ENCODE data around the gene GRIK1. TPM values are rescaled to one million over a fixed set of nuclear protein-coding genes. Genes with fewer than 3 reads are reported as not detected.

Gene GRIK1
- total RNA-seq, 2 donors from 2014 or later, result 0.21 TPM; not detected in 1

GRCh38 chr21:29675451-29675850 lies 264.3 kb downstream of the GRIK1 start:
- no peak for TF ChIP-seq CTCF (IDR thresholded peaks at IDR 0.05)
- H3K4me1 ChIP-seq (ENCODE audit: control insufficient read depth in 1 of 2, low read depth in 2 of 2), result no peaks in the 10 kb centered on the region
- H3K27me3 ChIP-seq (replicated peaks; ENCODE audit: insufficient read depth), result no peaks in the 10 kb centered on the region
- H3K27ac ChIP-seq, result no peak overlapping the region
- DNase-seq (ENCODE audit: low spot score) (no peak), ATAC-seq (ENCODE audit: insufficient number of reproducible peaks, low FRiP score, low read depth) (no peak)
- no peak overlapping the region for H3K4me3 ChIP-seq
- no peaks in the 10 kb centered on the region for H3K36me3 ChIP-seq
- H3K9me3 ChIP-seq, result no peaks in the 10 kb centered on the region

- DNase-seq (ENCODE audit: low spot score) (no peak), ATAC-seq (ENCODE audit: insufficient number of reproducible peaks, low FRiP score, low read depth) (no peak)
- Histone ChIP-seq H3K27me3 (replicated peaks; ENCODE audit: insufficient read depth) (no peaks in the 10 kb centered on the region), H3K4me3 (no peak overlapping the region), H3K36me3 (no peaks in the 10 kb centered on the region), H3K27ac (no peak overlapping the region), H3K9me3 (no peaks in the 10 kb centered on the region), H3K4me1 (ENCODE audit: control insufficient read depth in 1 of 2, low read depth in 2 of 2) (no peaks in the 10 kb centered on the region)
- no peak for TF ChIP-seq CTCF (IDR thresholded peaks at IDR 0.05)
Observed at GRCh38 chr21:29674343-29674742, 265.5 kb downstream of the GRIK1 start.

DNA sequence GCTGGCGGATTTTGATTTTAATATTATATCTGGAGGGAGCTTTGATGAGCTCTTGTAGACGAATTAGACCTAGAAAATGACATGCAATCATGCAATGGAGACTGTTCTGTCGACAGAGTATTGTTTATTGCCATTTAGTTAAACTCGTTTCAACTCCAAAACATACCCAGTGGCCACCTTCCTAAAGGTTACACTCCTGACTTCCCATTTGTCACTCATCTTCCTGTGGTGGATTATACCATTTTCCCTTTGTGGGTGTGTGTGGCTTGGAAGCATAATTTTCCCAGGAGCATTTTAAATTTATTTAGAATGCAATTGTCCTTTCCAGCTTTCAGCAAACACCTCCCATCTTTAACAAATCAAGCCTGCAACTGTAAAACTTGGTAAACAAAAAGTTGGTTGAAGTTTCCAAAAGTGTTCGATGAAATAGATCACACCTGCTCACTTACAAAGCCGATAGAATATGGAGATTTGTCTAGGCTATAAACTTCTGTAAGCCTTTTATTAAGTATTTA lies 266.6 kb downstream of the GRIK1 start:
- TF ChIP-seq CTCF (IDR thresholded peaks at IDR 0.05), result no peak
- Histone ChIP-seq H3K27me3 (replicated peaks; ENCODE audit: insufficient read depth) (no peaks in the 10 kb centered on the region), H3K27ac (no peak overlapping the region), H3K4me1 (ENCODE audit: control insufficient read depth in 1 of 2, low read depth in 2 of 2) (no peaks in the 10 kb centered on the region), H3K36me3 (no peaks in the 10 kb centered on the region), H3K9me3 (no peaks in the 10 kb centered on the region), H3K4me3 (no peak overlapping the region)
- no peak for ATAC-seq (ENCODE audit: insufficient number of reproducible peaks, low FRiP score, low read depth)
- no peak for DNase-seq (ENCODE audit: low spot score)

GRCh38 chr21:29671728-29672127 lies 268.1 kb downstream of the GRIK1 start:
- no peak for TF ChIP-seq CTCF (IDR thresholded peaks at IDR 0.05)
- no peak overlapping the region for H3K27ac ChIP-seq
- H3K27me3 ChIP-seq (replicated peaks; ENCODE audit: insufficient read depth), result no peaks in the 10 kb centered on the region
- ATAC-seq (ENCODE audit: insufficient number of reproducible peaks, low FRiP score, low read depth) (no peak), DNase-seq (ENCODE audit: low spot score) (no peak)
- no peaks in the 10 kb centered on the region for H3K36me3 ChIP-seq
- H3K4me3 ChIP-seq, result no peak overlapping the region
- no peaks in the 10 kb centered on the region for H3K4me1 ChIP-seq (ENCODE audit: control insufficient read depth in 1 of 2, low read depth in 2 of 2)
- H3K9me3 ChIP-seq, result no peaks in the 10 kb centered on the region

DNA sequence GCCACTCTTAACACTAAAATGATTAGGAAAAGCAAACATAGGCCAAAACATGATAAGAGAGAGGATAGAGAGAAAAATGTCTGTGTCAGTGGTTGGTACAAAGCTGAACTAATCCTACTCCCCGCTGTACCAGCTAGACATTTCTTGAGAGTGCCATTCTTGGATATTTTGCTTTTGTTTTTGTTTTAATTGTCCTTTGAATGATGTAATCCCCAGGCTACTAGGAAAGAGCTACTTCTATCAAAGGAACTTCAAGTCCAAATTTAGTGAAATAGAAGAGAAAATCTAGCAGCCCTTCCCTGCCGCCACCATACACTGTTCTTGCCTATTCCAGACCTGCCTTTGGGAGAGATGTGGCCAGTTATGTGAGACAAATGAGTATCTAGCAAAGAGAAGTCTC lies 269.6 kb downstream of the GRIK1 start:
- TF ChIP-seq CTCF (IDR thresholded peaks at IDR 0.05), result no peak
- H3K4me3 ChIP-seq, result no peak overlapping the region
- no peak for DNase-seq (ENCODE audit: low spot score)
- no peaks in the 10 kb centered on the region for H3K36me3 ChIP-seq
- H3K27me3 ChIP-seq (replicated peaks; ENCODE audit: insufficient read depth), result no peaks in the 10 kb centered on the region
- H3K9me3 ChIP-seq, result no peaks in the 10 kb centered on the region
- no peak for ATAC-seq (ENCODE audit: insufficient number of reproducible peaks, low FRiP score, low read depth)
- H3K27ac ChIP-seq, result no peak overlapping the region
- H3K4me1 ChIP-seq (ENCODE audit: control insufficient read depth in 1 of 2, low read depth in 2 of 2), result no peaks in the 10 kb centered on the region

All from thoracic aorta (tissue), 2 donors.